IPS-NIHi7 (cell line): ENCODE measurements around the gene NEUROG1.

ENCODE experiments used
- DNase-seq: peaks from one replicate; pipeline ENCODE4 v3.0.0; 2012; ENCODE audit warnings: mixed read lengths; ENCODE audit errors: extremely low spot score

NEUROG1 gene

GRCh38 chr5:135493406-135494180, 42.2 kb downstream of the NEUROG1 start:
- no peak for DNase-seq

GRCh38 chr5:135492319-135492626, 43.5 kb downstream of the NEUROG1 start:
- DNase-seq: no peak

GRCh38 chr5:135491552-135492318, 44.0 kb downstream of the NEUROG1 start:
- DNase-seq: peak; percentile 63

- no peak for DNase-seq
These were observed 44.7 kb downstream of the NEUROG1 start for GRCh38 chr5:135491038-135491551.

- peak; percentile 46 for DNase-seq
These were observed 45.3 kb downstream of the NEUROG1 start for GRCh38 chr5:135490245-135491037.

GRCh38 chr5:135489466-135490244, 46.1 kb downstream of the NEUROG1 start:
- DNase-seq: peak; percentile 27

GRCh38 chr5:135488727-135489465, 46.9 kb downstream of the NEUROG1 start:
- DNase-seq: peak; percentile 90

- peak; percentile 19 for DNase-seq
These were observed 47.8 kb downstream of the NEUROG1 start for GRCh38 chr5:135487839-135488514.

GRCh38 chr5:135487037-135487395, 48.7 kb downstream of the NEUROG1 start:
- DNase-seq: no peak

- no peak for DNase-seq
These were observed 49.4 kb downstream of the NEUROG1 start for GRCh38 chr5:135486131-135487036.

- no peak for DNase-seq
These were observed 51.1 kb downstream of the NEUROG1 start for GRCh38 chr5:135484674-135485086.
